Measurements from ENCODE around the gene ZNF536.

- TF ChIP-seq CTCF (IDR thresholded peaks at IDR 0.05) (no peak), SP1 (CRISPR knock-in tag; conservative IDR thresholded peaks at IDR 0.05) (no peak), ATF2 (CRISPR knock-in tag; IDR thresholded peaks at IDR 0.05; ENCODE audit: borderline replicate concordance, low read depth) (no peak), FOXJ3 (CRISPR knock-in tag; IDR thresholded peaks at IDR 0.05; ENCODE audit: borderline replicate concordance) (no peak), CBFB (CRISPR knock-in tag; IDR thresholded peaks at IDR 0.05; ENCODE audit: low read depth) (no peak), E2F4 (CRISPR knock-in tag; IDR thresholded peaks at IDR 0.05; ENCODE audit: borderline replicate concordance, low read depth) (no peak), FOXK1 (CRISPR knock-in tag; IDR thresholded peaks at IDR 0.05) (no peak), STAT6 (CRISPR knock-in tag; conservative IDR thresholded peaks at IDR 0.05; ENCODE audit: low read depth) (no peak), TEAD4 (CRISPR knock-in tag; IDR thresholded peaks at IDR 0.05) (no peak), NFYB (CRISPR knock-in tag; conservative IDR thresholded peaks at IDR 0.05; ENCODE audit: low read depth) (no peak), ZNF232 (CRISPR knock-in tag; IDR thresholded peaks at IDR 0.05) (no peak), SMAD3 (CRISPR knock-in tag; IDR thresholded peaks at IDR 0.05; ENCODE audit: borderline replicate concordance) (no peak), ETV6 (CRISPR knock-in tag; IDR thresholded peaks at IDR 0.05) (no peak)
- TF ChIP-seq, protein P1, sequence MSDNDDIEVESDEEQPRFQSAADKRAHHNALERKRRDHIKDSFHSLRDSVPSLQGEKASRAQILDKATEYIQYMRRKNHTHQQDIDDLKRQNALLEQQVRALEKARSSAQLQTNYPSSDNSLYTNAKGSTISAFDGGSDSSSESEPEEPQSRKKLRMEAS (CRISPR knock-in tag; IDR thresholded peaks at IDR 0.05), result no peak
Observed at GRCh38 chr19:30467239-30467638, 95.1 kb downstream of the ZNF536 start.
